GM18502 (cell line): ENCODE data around the gene CMC1.
"Not testable (repeated sequence)": the region's sequence is repeated elsewhere in the genome, so short reads cannot be mapped to it uniquely, and the experiment has no call there.

Source experiments
- ATAC-seq: cut with Tn5 transposase; IDR thresholded peaks from one replicate; pipeline ENCODE4 v1.9.1; 2021; ENCODE audit warnings: mild to moderate bottlenecking; ENCODE audit not compliant: unreplicated experiment, poor library complexity

The CMC1 gene

GRCh38 chr3:28241221-28242160 is at the start of gene CMC1:
Gene CMC1, plus strand, starts transcription at chr3:28241619. Its CDS starts 175 bp downstream, at chr3:28241794.
- peak; percentile 97 for ATAC-seq

GRCh38 chr3:28198161-28198560 is 43.3 kb upstream of the CMC1 start:
- no peak for ATAC-seq

- no peak for ATAC-seq
These were observed 42.4 kb upstream of the CMC1 start for GRCh38 chr3:28198974-28199373.

GRCh38 chr3:28199643-28200042 is 41.8 kb upstream of the CMC1 start:
- ATAC-seq, result not testable (repeated sequence)

- ATAC-seq, result not testable (repeated sequence)
These were observed 41.0 kb upstream of the CMC1 start for GRCh38 chr3:28200366-28200848.

- ATAC-seq, result no peak
These were observed 34.9 kb upstream of the CMC1 start for GRCh38 chr3:28206479-28206878.

GRCh38 chr3:28207000-28207733 is 34.3 kb upstream of the CMC1 start:
- no peak for ATAC-seq

- no peak for ATAC-seq
These were observed 30.3 kb upstream of the CMC1 start for GRCh38 chr3:28210968-28211713.

GRCh38 chr3:28212681-28213080 is 28.7 kb upstream of the CMC1 start:
- no peak for ATAC-seq

- no peak for ATAC-seq
These were observed 26.0 kb upstream of the CMC1 start for GRCh38 chr3:28215407-28215806.

- no peak for ATAC-seq
These were observed 23.1 kb upstream of the CMC1 start for GRCh38 chr3:28218071-28218916.

GRCh38 chr3:28218917-28219198 is 22.6 kb upstream of the CMC1 start:
- no peak for ATAC-seq

- ATAC-seq, result no peak
These were observed 17.0 kb upstream of the CMC1 start for GRCh38 chr3:28224430-28224829.

GRCh38 chr3:28226020-28226419 is 15.4 kb upstream of the CMC1 start:
- no peak for ATAC-seq

GRCh38 chr3:28228623-28229022 is 12.8 kb upstream of the CMC1 start:
- no peak for ATAC-seq

- peak; percentile 59 for ATAC-seq
These were observed 8.8 kb upstream of the CMC1 start for GRCh38 chr3:28232659-28233058.

- ATAC-seq, result no peak
These were observed 7.0 kb upstream of the CMC1 start for GRCh38 chr3:28234454-28234853.

- no peak for ATAC-seq
These were observed 2.3 kb upstream of the CMC1 start for GRCh38 chr3:28239108-28239507.

GRCh38 chr3:28240441-28240840 is 978 bp upstream of the CMC1 start:
- no peak for ATAC-seq

GRCh38 chr3:28242519-28242918 is 1.1 kb downstream of the CMC1 start:
- ATAC-seq, result no peak
